ENCODE data around the gene FMO5. TPM values are rescaled to one million over a fixed set of nuclear protein-coding genes. Genes with fewer than 3 reads are reported as not detected.
A peak's percentile ranks its signal among the peaks of the same experiment; 100 is the strongest.

The FMO5 gene
- total and polyA plus RNA-seq, 2 donors (not counting 1 experiment from before 2014, with no cell fraction given): 4.4 to 7.8 TPM

GRCh38 chr1:147247656-147248238 is 22.6 kb upstream of the FMO5 start:
- Mint-ChIP-seq H3K27me3 (no peaks in the 10 kb centered on the region), H3K9me3 (ENCODE audit: insufficient read depth) (no peaks in the 10 kb centered on the region), H3K27ac (peak overlapping the region; percentile 53), H3K4me1 (peaks cover 50% of the 10 kb centered on the region), H3K4me3 (no peak overlapping the region)
- TF ChIP-seq, protein P1, sequence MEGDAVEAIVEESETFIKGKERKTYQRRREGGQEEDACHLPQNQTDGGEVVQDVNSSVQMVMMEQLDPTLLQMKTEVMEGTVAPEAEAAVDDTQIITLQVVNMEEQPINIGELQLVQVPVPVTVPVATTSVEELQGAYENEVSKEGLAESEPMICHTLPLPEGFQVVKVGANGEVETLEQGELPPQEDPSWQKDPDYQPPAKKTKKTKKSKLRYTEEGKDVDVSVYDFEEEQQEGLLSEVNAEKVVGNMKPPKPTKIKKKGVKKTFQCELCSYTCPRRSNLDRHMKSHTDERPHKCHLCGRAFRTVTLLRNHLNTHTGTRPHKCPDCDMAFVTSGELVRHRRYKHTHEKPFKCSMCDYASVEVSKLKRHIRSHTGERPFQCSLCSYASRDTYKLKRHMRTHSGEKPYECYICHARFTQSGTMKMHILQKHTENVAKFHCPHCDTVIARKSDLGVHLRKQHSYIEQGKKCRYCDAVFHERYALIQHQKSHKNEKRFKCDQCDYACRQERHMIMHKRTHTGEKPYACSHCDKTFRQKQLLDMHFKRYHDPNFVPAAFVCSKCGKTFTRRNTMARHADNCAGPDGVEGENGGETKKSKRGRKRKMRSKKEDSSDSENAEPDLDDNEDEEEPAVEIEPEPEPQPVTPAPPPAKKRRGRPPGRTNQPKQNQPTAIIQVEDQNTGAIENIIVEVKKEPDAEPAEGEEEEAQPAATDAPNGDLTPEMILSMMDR (IDR thresholded peaks at IDR 0.05): no peak
- TF ChIP-seq EZH2 (IDR thresholded peaks at IDR 0.05; ENCODE audit: borderline replicate concordance, insufficient read depth, low read depth, low read length, poor library complexity, severe bottlenecking): no peak
- H3K4me3 ChIP-seq (ENCODE audit: control extremely low read depth in 1 of 5, extremely low read depth in 1 of 5, insufficient read depth in 1 of 5, low read depth in 2 of 5, low read length in 4 of 5): no peak overlapping the region
- no peak overlapping the region for H2AFZ ChIP-seq (ENCODE audit: insufficient read depth, low read depth, low read length, poor library complexity, severe bottlenecking)
- H3K9me3 ChIP-seq (ENCODE audit: control extremely low read depth in 1 of 3, control insufficient read depth in 2 of 3, insufficient read depth in 1 of 3, low read length in 2 of 3): no peaks in the 10 kb centered on the region
- peaks cover 19 to 22% of the 10 kb centered on the region in 2 donors for H3K4me1 ChIP-seq (ENCODE audit: control insufficient read depth in 2 of 2, insufficient read depth in 2 of 2, low read length in 2 of 2)
- peaks cover 100% of the 10 kb centered on the region for H3K79me2 ChIP-seq (ENCODE audit: control insufficient read depth, insufficient read depth, low read length)
- intact Hi-C loops (cut with micrococcal nuclease): no loop called here
- peak overlapping the region in 1 of 2 donors; percentile 46 for H3K27ac ChIP-seq (ENCODE audit: low read length in 2 of 2)
- ATAC-seq (ENCODE audit: low read depth): no peak
- H4K20me1 ChIP-seq (ENCODE audit: control insufficient read depth, insufficient read depth, low read length, poor library complexity, severe bottlenecking): peaks cover 30% of the 10 kb centered on the region
- peak overlapping the region; percentile 18 for H3K9ac ChIP-seq (ENCODE audit: low read length)
- no CpG with 5 or more reads among the region's 4 CpGs for WGBS (ENCODE audit: insufficient coverage)
- no peaks in the 10 kb centered on the region for H3K27me3 ChIP-seq (replicated peaks in 1 of 4; ENCODE audit: control extremely low read depth in 1 of 4, control insufficient read depth in 3 of 4, insufficient read depth in 4 of 4, low read length in 3 of 4)
- ChIA-PET CTCF (no interaction called here), POLR2A (interaction anchor here (0.6 kb wide), 1 partner anchor 72 kb away, joined by 3 read pairs; no protein-coding TSS in a partner anchor)
- peak overlapping the region; percentile 21 for H3K4me2 ChIP-seq (replicated peaks; ENCODE audit: low read depth, low read length, poor library complexity, severe bottlenecking)
- peaks cover 0 to 4% of the 10 kb centered on the region in 2 experiments for H3K36me3 ChIP-seq (replicated peaks in 1 of 2; ENCODE audit: control extremely low read depth in 1 of 2, control insufficient read depth in 1 of 2, extremely low read depth in 1 of 2, insufficient read depth in 2 of 2, low read length in 1 of 2)
- no peak for DNase-seq

GRCh38 chr1:147246910-147247655 is 21.9 kb upstream of the FMO5 start:
- Mint-ChIP-seq H3K9me3 (ENCODE audit: insufficient read depth) (no peaks in the 10 kb centered on the region), H3K27ac (peak overlapping the region; percentile 60), H3K4me1 (peaks cover 54% of the 10 kb centered on the region), H3K4me3 (peak overlapping the region; percentile 8), H3K27me3 (no peaks in the 10 kb centered on the region)
- Histone ChIP-seq H3K79me2 (ENCODE audit: control insufficient read depth, insufficient read depth, low read length) (peaks cover 94% of the 10 kb centered on the region), H3K4me3 (ENCODE audit: control extremely low read depth in 1 of 5, extremely low read depth in 1 of 5, insufficient read depth in 1 of 5, low read depth in 2 of 5, low read length in 4 of 5) (no peak overlapping the region), H4K20me1 (ENCODE audit: control insufficient read depth, insufficient read depth, low read length, poor library complexity, severe bottlenecking) (peaks cover 25% of the 10 kb centered on the region), H3K4me2 (replicated peaks; ENCODE audit: low read depth, low read length, poor library complexity, severe bottlenecking) (peak overlapping the region; percentile 21), H3K27me3 (replicated peaks in 1 of 4; ENCODE audit: control extremely low read depth in 1 of 4, control insufficient read depth in 3 of 4, insufficient read depth in 4 of 4, low read length in 3 of 4) (no peaks in the 10 kb centered on the region), H2AFZ (ENCODE audit: insufficient read depth, low read depth, low read length, poor library complexity, severe bottlenecking) (peak overlapping the region; percentile 9), H3K9me3 (ENCODE audit: control extremely low read depth in 1 of 3, control insufficient read depth in 2 of 3, insufficient read depth in 1 of 3, low read length in 2 of 3) (no peaks in the 10 kb centered on the region), H3K4me1 (ENCODE audit: control insufficient read depth in 2 of 2, insufficient read depth in 2 of 2, low read length in 2 of 2) (peaks cover 21 to 25% of the 10 kb centered on the region in 2 donors), H3K27ac (ENCODE audit: low read length in 2 of 2) (peak overlapping the region in 1 of 2 donors; percentile 46), H3K9ac (ENCODE audit: low read length) (peak overlapping the region; percentile 18), H3K36me3 (replicated peaks in 1 of 2; ENCODE audit: control extremely low read depth in 1 of 2, control insufficient read depth in 1 of 2, extremely low read depth in 1 of 2, insufficient read depth in 2 of 2, low read length in 1 of 2) (no peaks in the 10 kb centered on the region)
- intact Hi-C loops (cut with micrococcal nuclease): no loop called here
- ChIA-PET CTCF (no interaction called here), POLR2A (no interaction called here)
- TF ChIP-seq, protein P1 (IDR thresholded peaks at IDR 0.05): no peak
- TF ChIP-seq EZH2 (IDR thresholded peaks at IDR 0.05; ENCODE audit: borderline replicate concordance, insufficient read depth, low read depth, low read length, poor library complexity, severe bottlenecking): no peak
- DNase-seq (peak; percentile 59), ATAC-seq (ENCODE audit: low read depth) (no peak)
- 0% methylated on average over 1 of the region's 2 CpGs for WGBS (ENCODE audit: insufficient coverage)

All from B cell (primary cell).